PC-3 (cell line): ENCODE data around the gene HMOX1.

Experiments used
- EZH2 ChIP-seq: fragments of 300-600 bp; sonication (generic); IDR thresholded peaks from one replicate; pipeline ENCODE4 v1.6.1; 2017; ENCODE audit warnings: antibody characterized with exemption, mild to moderate bottlenecking, low read length; ENCODE audit not compliant: unreplicated experiment
- TF ChIP-seq, protein P1 (sequence below): fragments of 300-600 bp; sonication (generic); conservative IDR thresholded peaks from 2 replicates; pipeline ENCODE4 v1.5.1; 2017; ENCODE audit warnings: antibody characterized with exemption, low read depth, mild to moderate bottlenecking, low read length

DNA sequence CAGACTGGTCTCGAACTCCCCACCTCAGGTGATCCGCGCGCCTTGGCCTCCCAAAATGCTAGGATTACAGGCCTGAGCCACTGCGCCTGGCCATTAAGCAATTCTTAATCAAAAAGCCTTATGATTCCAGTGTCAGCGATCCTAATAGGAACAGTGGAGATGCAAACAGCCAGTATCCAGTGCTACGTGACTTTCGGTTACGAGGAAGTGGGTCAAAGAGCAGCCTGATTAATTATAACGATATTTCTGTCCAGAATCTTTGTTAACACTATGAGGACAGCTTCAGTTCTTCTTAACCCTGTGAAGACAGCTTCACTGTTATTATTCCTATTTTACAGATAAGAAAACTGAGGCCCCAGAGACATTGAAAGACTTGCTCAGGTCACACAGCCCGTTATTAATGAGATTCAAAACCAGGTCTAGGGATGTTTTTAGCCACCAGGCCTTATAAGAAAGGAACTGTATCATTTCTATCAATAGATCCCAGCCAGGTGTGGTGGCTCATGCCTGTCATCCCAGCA lies 17.3 kb upstream of the HMOX1 start:
- TF ChIP-seq, protein P1, sequence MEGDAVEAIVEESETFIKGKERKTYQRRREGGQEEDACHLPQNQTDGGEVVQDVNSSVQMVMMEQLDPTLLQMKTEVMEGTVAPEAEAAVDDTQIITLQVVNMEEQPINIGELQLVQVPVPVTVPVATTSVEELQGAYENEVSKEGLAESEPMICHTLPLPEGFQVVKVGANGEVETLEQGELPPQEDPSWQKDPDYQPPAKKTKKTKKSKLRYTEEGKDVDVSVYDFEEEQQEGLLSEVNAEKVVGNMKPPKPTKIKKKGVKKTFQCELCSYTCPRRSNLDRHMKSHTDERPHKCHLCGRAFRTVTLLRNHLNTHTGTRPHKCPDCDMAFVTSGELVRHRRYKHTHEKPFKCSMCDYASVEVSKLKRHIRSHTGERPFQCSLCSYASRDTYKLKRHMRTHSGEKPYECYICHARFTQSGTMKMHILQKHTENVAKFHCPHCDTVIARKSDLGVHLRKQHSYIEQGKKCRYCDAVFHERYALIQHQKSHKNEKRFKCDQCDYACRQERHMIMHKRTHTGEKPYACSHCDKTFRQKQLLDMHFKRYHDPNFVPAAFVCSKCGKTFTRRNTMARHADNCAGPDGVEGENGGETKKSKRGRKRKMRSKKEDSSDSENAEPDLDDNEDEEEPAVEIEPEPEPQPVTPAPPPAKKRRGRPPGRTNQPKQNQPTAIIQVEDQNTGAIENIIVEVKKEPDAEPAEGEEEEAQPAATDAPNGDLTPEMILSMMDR: no peak
- TF ChIP-seq EZH2: no peak
